Stimulated activated CD4-positive, alpha-beta T cell treated with anti-CD3 and anti-CD28 coated beads, Interleukin-4, amount 100 ng/mL, for 24 hours (primary cell): ENCODE measurements around the gene GSTA4.
"Not testable (repeated sequence)": the region's sequence is repeated elsewhere in the genome, so short reads cannot be mapped to it uniquely, and the experiment has no call there.

ENCODE experiments used
- DNase-seq: peaks from one replicate; pipeline ENCODE4 v3.0.0-alpha.2; 2020

GSTA4 gene

GRCh38 chr6:52969359-52969758 lies 25.7 kb downstream of the GSTA4 start:
- no peak for DNase-seq

GRCh38 chr6:52966101-52966500 lies 29.0 kb downstream of the GSTA4 start:
- no peak for DNase-seq

GRCh38 chr6:52965380-52965779 lies 29.7 kb downstream of the GSTA4 start:
- no peak for DNase-seq

- no peak for DNase-seq
These were observed 30.8 kb downstream of the GSTA4 start for GRCh38 chr6:52964318-52964717.

- DNase-seq: no peak
These were observed 32.4 kb downstream of the GSTA4 start for GRCh38 chr6:52962701-52963100.

GRCh38 chr6:52961022-52961421 lies 34.1 kb downstream of the GSTA4 start:
- DNase-seq: not testable (repeated sequence)

- DNase-seq: not testable (repeated sequence)
These were observed 34.9 kb downstream of the GSTA4 start for GRCh38 chr6:52960211-52960610.

- no peak for DNase-seq
These were observed 36.4 kb downstream of the GSTA4 start for GRCh38 chr6:52958546-52959255.

GRCh38 chr6:52955871-52956270 lies 39.2 kb downstream of the GSTA4 start:
- no peak for DNase-seq

- no peak for DNase-seq
These were observed 40.9 kb downstream of the GSTA4 start for GRCh38 chr6:52953911-52954839.

- no peak for DNase-seq
These were observed 48.8 kb downstream of the GSTA4 start for GRCh38 chr6:52946306-52946705.

- not testable (repeated sequence) for DNase-seq
These were observed 52.3 kb downstream of the GSTA4 start for GRCh38 chr6:52942821-52943220.

GRCh38 chr6:52942221-52942620 lies 52.9 kb downstream of the GSTA4 start:
- no peak for DNase-seq

GRCh38 chr6:52937908-52938307 lies 57.2 kb downstream of the GSTA4 start:
- DNase-seq: no peak

- no peak for DNase-seq
These were observed 61.3 kb downstream of the GSTA4 start for GRCh38 chr6:52933778-52934177.

GRCh38 chr6:52931351-52931750 lies 63.7 kb downstream of the GSTA4 start:
- no peak for DNase-seq

GRCh38 chr6:52929321-52930164 lies 65.5 kb downstream of the GSTA4 start:
- no peak for DNase-seq
